ENCODE measurements around the gene ATP8B3. TPM values are rescaled to one million over a fixed set of nuclear protein-coding genes. Genes with fewer than 3 reads are reported as not detected.

The ATP8B3 gene, protein sequence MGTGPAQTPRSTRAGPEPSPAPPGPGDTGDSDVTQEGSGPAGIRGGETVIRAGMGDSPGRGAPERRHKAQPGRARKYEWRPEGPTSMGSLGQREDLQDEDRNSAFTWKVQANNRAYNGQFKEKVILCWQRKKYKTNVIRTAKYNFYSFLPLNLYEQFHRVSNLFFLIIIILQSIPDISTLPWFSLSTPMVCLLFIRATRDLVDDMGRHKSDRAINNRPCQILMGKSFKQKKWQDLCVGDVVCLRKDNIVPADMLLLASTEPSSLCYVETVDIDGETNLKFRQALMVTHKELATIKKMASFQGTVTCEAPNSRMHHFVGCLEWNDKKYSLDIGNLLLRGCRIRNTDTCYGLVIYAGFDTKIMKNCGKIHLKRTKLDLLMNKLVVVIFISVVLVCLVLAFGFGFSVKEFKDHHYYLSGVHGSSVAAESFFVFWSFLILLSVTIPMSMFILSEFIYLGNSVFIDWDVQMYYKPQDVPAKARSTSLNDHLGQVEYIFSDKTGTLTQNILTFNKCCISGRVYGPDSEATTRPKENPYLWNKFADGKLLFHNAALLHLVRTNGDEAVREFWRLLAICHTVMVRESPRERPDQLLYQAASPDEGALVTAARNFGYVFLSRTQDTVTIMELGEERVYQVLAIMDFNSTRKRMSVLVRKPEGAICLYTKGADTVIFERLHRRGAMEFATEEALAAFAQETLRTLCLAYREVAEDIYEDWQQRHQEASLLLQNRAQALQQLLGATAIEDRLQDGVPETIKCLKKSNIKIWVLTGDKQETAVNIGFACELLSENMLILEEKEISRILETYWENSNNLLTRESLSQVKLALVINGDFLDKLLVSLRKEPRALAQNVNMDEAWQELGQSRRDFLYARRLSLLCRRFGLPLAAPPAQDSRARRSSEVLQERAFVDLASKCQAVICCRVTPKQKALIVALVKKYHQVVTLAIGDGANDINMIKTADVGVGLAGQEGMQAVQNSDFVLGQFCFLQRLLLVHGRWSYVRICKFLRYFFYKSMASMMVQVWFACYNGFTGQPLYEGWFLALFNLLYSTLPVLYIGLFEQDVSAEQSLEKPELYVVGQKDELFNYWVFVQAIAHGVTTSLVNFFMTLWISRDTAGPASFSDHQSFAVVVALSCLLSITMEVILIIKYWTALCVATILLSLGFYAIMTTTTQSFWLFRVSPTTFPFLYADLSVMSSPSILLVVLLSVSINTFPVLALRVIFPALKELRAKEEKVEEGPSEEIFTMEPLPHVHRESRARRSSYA (N-terminal part only)
- not detected for total RNA-seq

DNA sequence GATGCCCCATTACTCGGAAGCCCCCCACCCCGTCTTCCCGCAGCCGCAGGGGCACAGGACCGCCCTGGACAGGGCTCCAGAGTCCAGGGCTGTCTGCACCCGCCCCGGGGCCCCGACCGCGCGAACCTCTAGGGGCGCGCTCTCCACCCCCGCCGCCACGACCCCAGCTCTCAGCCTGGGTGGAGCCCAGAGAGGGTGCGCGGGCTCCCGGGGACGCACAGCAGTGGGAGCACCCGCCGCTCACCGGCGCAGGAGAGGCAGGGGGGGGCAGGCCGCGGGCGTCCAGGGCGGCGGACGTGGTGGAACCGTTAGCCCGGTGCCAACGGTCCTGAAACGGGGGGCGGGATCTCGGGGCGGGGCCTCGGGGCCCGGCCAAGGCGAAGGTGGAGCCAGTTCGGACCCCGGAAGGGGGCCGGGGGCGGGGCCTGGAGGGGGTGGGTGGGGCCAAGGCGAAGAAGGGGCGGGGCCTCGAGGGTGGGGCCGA, at the start of gene ATP8B3:
TSS of gene ATP8B3 (minus strand) at position 335 of the 484 bp plus-strand sequence. CDS start 540 bp downstream, outside the sequence.
- DNase-seq (ENCODE audit: low spot score in 2 of 2) (peak; percentile 88 to 98), FAIRE-seq (no peak)

DNA sequence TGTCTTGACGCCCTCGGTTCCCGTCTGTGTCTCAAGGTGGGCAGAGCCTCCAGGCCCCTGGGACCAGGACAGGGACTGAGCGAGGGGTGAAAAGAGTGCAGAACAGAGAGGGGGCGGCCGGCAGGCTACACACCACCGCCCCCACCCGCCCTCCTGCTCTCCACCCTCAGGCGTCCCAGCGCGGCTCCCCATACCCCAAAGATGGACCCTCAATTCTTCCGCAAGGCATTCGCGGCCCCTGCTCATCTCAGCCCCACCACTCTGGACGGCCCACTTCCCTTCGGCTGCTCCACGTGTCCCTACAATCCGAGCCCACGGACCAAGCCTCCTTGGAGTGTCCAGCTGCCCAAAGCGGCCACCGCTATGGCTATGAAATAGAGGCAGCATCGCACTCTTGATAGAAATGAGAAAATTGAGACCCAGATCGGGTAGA, 49.5 kb upstream of the ATP8B3 start:
- DNase-seq (ENCODE audit: low spot score in 2 of 2) (no peak), FAIRE-seq (no peak)

DNA sequence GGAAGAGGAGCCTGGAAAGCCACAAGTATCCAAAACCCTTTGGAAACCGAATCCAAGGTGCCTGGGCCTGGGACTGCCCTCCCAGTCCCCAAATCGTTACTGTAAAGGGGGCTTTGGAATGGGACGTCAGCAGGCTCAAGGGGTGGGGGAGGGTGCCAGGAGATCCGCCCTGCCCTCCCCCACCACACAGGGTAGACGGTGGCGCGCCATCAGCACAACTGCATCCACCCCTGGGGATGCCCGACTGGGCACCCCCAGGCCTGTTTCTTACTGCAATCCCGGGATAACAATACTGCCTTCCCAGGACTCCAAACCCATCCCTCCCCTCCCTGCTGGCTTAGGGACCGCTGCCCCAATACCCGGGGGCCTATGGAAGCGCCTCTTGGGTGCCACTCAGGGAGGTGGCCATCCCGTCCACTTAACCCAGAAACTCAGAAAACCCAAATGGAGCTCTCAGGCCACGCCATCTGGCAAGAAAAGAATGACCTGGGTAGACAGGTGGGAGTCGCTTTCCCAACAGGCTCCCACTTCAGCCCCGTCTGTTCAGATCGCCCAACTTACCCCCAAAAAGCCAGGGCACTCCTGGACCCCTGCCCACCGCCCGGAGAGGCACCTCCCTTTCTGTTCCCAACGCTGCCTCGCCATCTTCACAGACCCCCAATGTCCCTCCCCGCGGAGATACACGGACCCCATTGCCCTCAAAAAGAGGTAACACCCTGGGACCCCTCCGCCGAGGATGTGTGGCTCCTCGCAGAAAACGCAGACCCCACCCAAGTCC, 48.9 kb upstream of the ATP8B3 start:
- FAIRE-seq (no peak), DNase-seq (ENCODE audit: low spot score in 2 of 2) (no peak)

DNA sequence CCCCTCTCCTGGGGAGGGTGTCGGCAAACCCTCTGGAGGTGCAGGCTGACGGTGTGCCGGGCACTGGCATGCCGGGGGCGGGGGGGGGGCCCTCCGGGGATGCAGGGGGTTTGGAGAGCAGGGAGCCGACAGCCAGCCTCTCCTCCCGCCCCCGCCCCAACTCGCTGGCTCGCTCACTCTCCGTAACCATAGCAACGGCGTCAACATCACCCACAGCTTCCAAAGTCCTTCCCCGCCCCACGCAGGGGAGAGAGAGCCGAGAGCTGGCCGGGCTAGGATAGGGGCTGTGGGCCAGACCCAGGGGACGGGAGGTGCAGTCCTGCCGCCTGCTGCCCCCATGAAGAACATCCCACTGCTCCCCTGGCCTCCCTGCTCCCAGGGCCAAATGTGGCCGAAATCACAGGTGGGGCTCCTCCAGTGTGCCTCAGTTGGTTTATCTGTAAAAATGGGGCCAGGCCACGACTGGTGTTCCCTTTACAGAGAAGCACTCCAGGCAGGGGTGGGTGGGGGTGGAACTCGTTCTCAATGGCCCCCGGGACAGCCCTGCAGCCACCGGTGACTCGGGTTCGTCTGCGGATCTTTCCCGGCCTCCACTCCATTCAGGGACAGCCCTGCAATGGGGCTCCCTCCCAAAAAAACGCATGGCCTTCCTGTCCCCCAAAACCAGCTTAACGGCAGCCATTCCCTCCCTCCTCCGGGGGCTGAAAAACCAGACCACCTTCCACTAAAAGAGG, 48.1 kb upstream of the ATP8B3 start:
- FAIRE-seq = no peak
- DNase-seq (ENCODE audit: low spot score in 2 of 2) = peak in 1 of 2 donors; percentile 80

DNA sequence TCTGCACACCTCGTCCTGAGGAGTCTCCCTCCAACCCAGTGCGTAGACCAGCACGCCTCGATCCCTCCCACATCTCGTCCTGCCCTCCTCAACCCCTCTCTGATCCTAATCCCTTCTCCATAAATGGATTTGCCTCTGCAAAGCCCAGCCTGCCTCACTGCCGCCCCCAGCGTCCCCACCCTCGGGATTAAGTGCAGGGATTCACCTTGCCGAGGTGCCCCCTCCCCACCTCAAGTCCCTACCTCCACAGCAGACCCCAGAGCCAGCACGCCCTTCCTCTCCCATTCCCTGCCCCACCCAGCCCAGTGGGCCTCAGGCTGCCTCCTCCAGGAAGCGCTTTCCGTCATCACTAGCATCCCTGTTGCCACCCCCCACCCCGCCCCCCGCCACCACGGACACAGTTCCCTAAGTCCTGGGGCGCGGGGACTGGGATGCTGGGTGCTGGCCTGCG, 47.3 kb upstream of the ATP8B3 start:
- FAIRE-seq = no peak
- no peak for DNase-seq (ENCODE audit: low spot score in 2 of 2)

DNA sequence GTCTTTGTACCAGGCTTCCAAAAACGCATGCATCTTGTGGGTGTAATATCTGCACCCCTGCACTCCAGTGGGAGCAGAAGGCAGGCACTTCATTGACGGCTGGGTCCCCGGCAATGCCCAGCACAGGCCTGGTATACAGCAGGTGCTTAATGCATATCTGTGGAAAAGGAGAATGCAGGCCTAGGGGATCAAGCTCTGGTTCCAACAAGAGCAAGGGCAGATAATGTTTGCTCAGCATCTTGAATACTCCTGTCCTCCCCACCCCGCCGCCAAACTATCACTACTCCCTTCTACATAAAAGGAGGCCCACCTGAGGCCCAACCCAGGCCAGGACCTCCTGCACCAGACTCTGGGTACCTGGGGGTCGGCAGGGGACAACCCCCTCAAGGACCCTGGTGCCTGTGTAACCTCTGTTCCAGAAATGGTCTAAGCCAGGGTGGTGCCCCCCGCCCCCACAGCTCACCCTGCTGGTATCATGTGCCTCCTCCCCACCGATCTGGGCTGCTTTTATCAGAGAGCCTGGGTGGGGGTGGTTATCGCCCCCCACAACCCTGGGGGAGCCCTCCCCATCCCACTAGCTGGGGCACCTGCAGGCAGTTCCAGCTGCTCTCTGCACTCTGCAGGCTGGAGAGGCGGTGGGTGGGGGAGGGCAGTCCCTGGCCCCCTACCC, 46.5 kb upstream of the ATP8B3 start:
- no peak for FAIRE-seq
- no peak for DNase-seq (ENCODE audit: low spot score in 2 of 2)

DNA sequence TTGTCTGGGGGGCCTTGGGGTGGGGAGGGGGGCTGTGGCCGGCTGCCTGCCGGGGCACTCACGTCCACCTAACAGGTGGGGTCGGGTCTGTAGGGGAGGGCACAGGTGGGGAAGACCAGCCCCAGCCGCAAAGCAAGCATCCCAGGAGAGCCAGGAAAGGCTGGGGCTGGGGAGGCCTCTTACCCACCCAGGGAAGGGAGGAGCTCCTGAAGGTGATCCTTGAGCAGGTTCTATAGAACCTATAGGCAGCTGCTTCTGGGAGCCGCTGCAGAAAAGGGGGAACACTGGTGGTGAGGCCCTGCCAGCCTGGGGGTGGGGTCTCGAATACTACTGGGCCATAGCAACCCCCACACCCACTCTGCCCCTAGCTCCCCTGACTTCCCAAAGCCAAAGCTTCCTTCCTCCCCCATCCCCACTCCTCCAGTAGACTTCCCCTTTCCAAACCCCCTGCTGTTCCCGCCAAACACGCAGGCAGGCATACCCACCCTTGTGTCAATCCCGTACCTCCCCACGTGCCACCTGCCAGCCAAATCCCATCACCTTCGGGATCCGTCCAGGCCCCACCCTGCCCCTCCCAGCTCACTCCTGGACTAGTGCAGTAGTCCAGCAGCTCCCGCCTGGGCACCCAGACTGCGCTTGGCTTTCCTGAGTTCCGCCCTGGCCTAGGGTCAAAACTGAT, 45.7 kb upstream of the ATP8B3 start:
- FAIRE-seq = no peak

DNA sequence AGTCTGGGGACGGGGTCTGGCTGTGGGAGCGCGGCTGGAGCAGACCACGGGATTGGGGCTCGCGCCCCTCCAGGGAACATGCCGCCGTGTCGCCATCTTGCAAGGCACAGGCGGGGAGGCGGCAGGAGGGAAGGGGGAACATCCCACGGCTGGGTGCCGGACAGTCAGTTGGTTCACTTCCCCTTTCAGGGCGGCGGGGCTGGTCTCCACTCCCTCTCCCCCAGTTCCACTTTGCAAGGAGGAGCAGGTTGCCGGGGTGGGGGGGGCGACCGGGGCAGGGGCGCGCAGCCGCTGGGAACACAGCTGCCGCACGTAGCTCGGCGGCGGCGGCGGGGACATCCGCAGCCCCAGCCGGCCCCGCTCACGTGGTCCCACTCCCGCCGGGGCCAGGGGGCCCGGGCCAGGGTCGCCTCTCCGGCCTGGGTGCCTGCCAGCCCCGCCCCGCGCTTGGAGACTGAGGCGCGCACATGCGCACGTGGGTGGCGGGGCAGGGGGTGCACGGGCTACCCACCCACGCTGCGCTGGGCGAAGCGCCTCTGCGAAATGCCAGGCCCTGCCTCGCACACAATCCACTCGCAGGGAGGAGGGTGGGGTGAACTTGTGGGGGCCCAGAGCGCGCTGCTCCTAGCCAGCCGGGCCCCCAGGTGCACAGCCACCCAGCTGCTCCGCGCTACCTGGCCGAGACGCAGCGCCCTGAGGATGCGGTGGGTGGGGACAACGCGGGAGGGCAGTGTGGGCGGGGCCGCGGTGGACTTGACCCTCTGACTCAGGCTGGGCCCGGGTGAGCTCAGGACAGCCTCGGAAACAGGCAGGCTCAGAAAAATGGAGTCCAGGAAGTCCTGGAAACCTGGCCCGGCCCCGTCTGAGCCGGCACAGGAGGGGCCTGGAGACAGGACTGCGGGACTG, 44.9 kb upstream of the ATP8B3 start:
- no peak for FAIRE-seq
- DNase-seq (ENCODE audit: low spot score in 2 of 2) = peak; percentile 74 to 83

More for the DNA sequence above, 45.7 kb upstream of the ATP8B3 start:
- no peak for DNase-seq (ENCODE audit: low spot score in 2 of 2)

DNA sequence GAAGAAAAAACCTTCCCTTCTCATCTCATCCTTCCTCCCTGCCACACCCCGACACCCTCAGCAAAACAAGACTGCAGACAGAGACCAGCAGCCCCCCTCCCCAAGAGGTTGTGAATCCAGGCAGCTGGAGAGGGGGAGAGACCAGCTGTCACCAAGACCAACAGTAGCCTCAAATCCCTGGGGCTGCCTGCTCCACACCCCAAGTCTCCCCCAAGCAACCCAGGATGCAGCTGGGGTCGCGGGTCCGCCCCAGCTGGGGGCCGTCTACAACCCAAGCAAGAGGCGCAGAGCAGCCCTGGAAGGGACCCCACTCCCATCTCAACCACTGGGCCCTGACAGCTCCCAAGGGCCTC, 44.2 kb upstream of the ATP8B3 start:
- no peak for FAIRE-seq
- no peak for DNase-seq (ENCODE audit: low spot score in 2 of 2)

DNA sequence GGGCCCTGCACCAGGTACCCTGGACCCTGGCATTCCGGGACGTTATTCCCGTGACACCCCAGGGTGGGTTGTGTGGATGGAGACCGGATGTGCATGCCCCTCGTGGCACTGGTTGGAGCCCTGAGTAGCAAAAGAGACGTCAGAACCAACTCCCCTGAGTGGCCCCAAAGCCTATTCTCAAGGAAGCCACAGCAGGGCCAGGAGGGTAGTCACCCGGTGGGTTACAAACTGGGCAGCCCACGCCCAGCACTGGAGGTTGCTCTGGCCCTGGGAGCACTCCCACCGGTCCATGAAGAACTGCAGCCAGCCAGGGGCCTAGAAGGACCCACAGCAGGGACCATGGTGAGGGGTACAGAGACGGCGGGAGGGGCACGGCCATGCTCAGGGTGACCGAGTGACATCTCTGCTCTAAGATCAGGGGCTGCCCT, 43.8 kb upstream of the ATP8B3 start:
- FAIRE-seq = no peak
- no peak for DNase-seq (ENCODE audit: low spot score in 2 of 2)

DNA sequence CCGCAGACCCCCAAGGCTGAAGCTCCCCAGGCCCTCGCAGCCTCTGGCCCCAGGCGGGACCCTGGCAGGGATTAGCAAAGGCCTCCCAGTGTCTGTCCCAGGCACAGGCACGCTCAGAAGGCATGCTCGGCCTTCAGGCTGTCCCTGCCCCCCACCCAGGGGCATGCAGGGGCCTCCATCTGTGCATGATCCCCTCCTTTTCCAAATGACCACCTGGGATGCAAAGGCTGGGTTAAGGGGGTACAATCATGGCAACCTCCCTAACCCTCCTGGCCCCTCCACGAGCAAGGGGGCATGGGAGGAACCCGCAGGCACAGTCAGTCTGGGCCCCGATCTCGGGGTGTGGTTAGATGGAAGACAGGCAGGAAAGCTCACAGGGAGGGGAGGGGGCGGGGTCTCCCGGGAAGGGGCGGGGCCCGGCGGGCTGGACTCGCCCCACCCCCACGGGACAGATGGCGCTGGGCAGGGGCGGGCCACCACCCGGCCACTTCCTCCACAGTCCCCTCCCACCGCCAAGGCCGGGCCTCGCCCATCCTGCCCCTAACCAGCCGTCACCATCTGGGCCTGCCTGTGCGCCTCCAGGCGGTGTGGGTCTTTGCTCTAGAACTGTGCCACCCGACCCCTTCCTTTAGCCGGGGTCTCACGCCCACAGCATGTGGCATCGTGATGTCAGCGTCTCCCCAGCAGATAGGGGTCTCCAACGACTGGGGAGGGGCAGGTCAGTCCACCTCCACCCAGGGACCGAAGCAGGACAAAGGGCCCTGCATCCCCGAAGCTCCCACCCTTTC, 43.2 kb upstream of the ATP8B3 start:
- DNase-seq (ENCODE audit: low spot score in 2 of 2) (peak; percentile 84 to 88), FAIRE-seq (no peak)

DNA sequence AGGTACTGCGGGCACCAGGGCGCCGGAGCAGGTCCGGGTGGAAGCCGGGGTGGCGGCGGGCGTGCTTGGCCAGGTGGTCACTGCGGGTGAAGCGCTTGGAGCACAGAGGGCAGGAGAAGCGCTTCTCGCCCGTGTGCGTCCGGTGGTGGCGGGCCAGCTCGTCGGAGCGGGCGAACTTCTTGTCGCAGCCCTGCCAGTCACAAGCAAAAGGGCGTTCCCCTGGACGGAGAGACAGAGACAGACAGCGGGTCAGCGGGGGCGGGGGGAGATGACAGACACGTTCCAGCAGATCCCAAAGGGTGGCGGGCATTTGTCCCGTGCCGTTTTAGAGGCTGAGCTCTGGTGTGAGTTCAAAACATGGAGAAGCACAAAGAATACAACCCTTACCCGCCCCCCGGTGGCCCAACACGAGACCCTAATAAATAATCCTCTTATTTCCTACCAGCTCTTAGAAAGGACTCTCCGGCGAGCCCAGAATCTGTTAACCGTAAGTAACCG, 42.5 kb upstream of the ATP8B3 start:
- FAIRE-seq = no peak
- DNase-seq (ENCODE audit: low spot score in 2 of 2) = no peak

DNA sequence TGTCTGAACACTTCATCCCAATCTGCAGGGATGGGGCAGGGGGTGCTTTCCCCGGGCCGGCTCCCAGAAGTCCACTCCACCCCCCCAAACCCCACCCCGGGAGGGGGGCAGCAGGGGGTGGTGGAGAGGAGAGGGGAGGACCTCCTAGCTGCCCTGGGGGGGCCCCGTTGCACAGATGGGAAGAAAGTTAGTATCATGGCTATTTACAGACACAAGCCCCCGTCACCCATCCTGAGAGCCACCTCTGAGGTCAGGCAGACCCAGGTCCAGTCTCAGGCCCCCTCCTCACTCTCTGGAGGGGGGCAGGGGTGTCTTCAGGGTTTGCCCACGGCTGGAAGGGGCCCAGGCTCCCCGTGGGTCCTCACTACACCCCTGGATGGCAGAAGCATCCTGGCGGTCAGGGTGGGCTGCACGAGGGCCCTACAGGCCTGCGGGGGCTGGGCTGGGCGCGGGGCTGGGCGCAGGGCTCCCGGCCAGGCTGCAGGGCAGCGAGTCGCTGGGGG, 42.0 kb upstream of the ATP8B3 start:
- DNase-seq (ENCODE audit: low spot score in 2 of 2) (no peak), FAIRE-seq (no peak)

DNA sequence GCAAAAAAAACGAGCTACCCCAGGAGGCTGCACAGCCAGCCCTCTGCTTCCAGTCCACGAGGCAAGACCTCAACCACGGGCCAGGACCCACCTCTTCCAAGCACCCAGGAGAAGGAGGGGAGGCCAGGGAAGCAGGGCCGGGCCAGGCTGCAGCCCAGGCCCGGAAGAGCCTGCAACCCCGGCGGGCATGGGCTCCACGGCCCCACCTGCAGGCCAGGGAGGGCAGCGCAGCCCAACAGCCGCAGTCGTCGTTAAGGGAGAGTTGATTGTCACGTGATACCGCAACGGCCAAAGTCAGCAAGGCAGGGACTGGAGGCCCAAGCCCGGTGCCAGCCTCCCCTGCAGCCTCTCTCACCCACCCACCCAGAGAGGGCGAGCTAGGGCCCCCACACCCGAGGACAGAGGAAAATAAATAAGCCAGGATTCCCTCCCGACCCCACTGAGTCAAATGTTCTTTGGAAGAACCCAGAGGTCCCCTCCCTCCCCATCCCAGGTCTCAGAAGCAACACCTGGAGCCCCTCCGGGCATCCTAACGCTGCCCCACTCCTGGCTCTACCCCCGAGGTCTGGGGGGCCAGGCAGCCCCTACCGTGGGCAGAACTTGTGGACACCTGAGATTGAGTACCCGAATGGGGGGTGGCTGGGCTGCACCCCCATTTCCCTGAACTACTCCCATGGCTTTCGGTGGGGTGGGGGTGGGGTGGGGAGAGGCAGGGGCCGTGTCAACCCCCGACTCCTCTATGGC, 41.4 kb upstream of the ATP8B3 start:
- FAIRE-seq (no peak), DNase-seq (ENCODE audit: low spot score in 2 of 2) (peak; percentile 76 to 79)

DNA sequence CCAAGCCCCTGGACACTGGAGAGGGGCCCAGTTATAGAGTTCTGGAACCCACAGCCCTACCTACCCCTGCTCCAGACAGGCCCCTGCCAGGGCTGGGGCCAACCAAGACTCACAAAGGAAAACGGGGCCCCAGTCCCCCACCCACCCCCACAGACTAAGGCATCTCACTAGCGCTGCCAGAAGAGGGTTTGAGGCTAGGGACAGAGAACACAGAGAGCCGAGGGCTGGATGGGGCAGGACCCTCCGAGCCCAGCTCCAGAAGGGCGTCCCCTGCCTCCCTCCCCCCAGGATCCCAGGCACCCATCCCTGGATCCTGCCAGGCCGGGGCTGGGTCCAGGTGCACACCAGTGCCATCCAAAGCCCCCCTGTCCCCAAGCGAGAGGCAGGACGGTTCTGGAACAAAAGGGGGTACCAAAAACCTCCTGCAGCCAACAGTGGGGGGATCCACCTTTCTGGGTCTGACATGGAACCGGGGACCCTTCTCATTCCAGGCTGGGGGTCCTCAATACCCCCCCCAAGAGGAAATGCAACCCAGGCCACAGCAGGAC, 40.6 kb upstream of the ATP8B3 start:
- no peak for FAIRE-seq
- no peak for DNase-seq (ENCODE audit: low spot score in 2 of 2)
